ENCODE results near the gene CDC25B.

The CDC25B gene

GRCh38 chr20:3763671-3764601 is 32.2 kb upstream of the CDC25B start:
- no peaks in the 10 kb centered on the region for H3K27me3 ChIP-seq (ENCODE audit: insufficient read depth, low read length, poor library complexity, severe bottlenecking)
- H3K4me3 ChIP-seq (ENCODE audit: low read length, poor library complexity, severe bottlenecking) = no peak overlapping the region
- H3K9me3 ChIP-seq (ENCODE audit: insufficient read depth, low read depth, low read length) = no peaks in the 10 kb centered on the region
- no peaks in the 10 kb centered on the region for H3F3A ChIP-seq (ENCODE audit: low read depth)
- peak overlapping the region; percentile 87 for H3K9ac ChIP-seq (ENCODE audit: low read depth, low read length, poor library complexity, severe bottlenecking)
- peaks cover 14% of the 10 kb centered on the region; the same call in 1 of the 2 replicates for H3K79me2 ChIP-seq (ENCODE audit: insufficient read depth, low read length)
- H2AFZ ChIP-seq (ENCODE audit: low read length) = no peak overlapping the region
- peak overlapping the region; percentile 13 for H3K4me2 ChIP-seq (ENCODE audit: low read depth, low read length, poor library complexity, severe bottlenecking)
- H3K36me3 ChIP-seq (ENCODE audit: insufficient read depth, low read length) = no peaks in the 10 kb centered on the region
- TF ChIP-seq, protein P1, sequence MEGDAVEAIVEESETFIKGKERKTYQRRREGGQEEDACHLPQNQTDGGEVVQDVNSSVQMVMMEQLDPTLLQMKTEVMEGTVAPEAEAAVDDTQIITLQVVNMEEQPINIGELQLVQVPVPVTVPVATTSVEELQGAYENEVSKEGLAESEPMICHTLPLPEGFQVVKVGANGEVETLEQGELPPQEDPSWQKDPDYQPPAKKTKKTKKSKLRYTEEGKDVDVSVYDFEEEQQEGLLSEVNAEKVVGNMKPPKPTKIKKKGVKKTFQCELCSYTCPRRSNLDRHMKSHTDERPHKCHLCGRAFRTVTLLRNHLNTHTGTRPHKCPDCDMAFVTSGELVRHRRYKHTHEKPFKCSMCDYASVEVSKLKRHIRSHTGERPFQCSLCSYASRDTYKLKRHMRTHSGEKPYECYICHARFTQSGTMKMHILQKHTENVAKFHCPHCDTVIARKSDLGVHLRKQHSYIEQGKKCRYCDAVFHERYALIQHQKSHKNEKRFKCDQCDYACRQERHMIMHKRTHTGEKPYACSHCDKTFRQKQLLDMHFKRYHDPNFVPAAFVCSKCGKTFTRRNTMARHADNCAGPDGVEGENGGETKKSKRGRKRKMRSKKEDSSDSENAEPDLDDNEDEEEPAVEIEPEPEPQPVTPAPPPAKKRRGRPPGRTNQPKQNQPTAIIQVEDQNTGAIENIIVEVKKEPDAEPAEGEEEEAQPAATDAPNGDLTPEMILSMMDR (conservative IDR thresholded peaks at IDR 0.05; ENCODE audit: low read length) = no peak
- TF ChIP-seq EZH2phosphoT487 (IDR thresholded peaks at IDR 0.05; ENCODE audit: borderline replicate concordance) = no peak
- H3K4me1 ChIP-seq (ENCODE audit: insufficient read depth, low read length, poor library complexity, severe bottlenecking) = peaks cover 31% of the 10 kb centered on the region
- H4K20me1 ChIP-seq (ENCODE audit: insufficient read depth, low read length, poor library complexity, severe bottlenecking) = no peaks in the 10 kb centered on the region
- H3K9me2 ChIP-seq (replicated peaks; ENCODE audit: low read depth, low read length) = no peaks in the 10 kb centered on the region

- Histone ChIP-seq H3K27me3 (ENCODE audit: insufficient read depth, low read length, poor library complexity, severe bottlenecking) (no peaks in the 10 kb centered on the region), H3K4me1 (ENCODE audit: insufficient read depth, low read length, poor library complexity, severe bottlenecking) (peaks cover 34% of the 10 kb centered on the region), H3F3A (ENCODE audit: low read depth) (no peaks in the 10 kb centered on the region), H3K4me2 (ENCODE audit: low read depth, low read length, poor library complexity, severe bottlenecking) (peak overlapping the region; percentile 99), H3K9me2 (replicated peaks; ENCODE audit: low read depth, low read length) (no peaks in the 10 kb centered on the region), H3K9ac (ENCODE audit: low read depth, low read length, poor library complexity, severe bottlenecking) (peak overlapping the region; percentile 87), H3K9me3 (ENCODE audit: insufficient read depth, low read depth, low read length) (no peaks in the 10 kb centered on the region), H2AFZ (ENCODE audit: low read length) (no peak overlapping the region), H3K79me2 (ENCODE audit: insufficient read depth, low read length) (peaks cover 14% of the 10 kb centered on the region; the same call in 1 of the 2 replicates), H4K20me1 (ENCODE audit: insufficient read depth, low read length, poor library complexity, severe bottlenecking) (no peaks in the 10 kb centered on the region), H3K36me3 (ENCODE audit: insufficient read depth, low read length) (no peaks in the 10 kb centered on the region), H3K4me3 (ENCODE audit: low read length, poor library complexity, severe bottlenecking) (no peak overlapping the region)
- TF ChIP-seq, protein P1 (conservative IDR thresholded peaks at IDR 0.05; ENCODE audit: low read length) = no peak
- TF ChIP-seq EZH2phosphoT487 (IDR thresholded peaks at IDR 0.05; ENCODE audit: borderline replicate concordance) = no peak
These were observed 31.5 kb upstream of the CDC25B start for GRCh38 chr20:3764659-3765058.

DNA sequence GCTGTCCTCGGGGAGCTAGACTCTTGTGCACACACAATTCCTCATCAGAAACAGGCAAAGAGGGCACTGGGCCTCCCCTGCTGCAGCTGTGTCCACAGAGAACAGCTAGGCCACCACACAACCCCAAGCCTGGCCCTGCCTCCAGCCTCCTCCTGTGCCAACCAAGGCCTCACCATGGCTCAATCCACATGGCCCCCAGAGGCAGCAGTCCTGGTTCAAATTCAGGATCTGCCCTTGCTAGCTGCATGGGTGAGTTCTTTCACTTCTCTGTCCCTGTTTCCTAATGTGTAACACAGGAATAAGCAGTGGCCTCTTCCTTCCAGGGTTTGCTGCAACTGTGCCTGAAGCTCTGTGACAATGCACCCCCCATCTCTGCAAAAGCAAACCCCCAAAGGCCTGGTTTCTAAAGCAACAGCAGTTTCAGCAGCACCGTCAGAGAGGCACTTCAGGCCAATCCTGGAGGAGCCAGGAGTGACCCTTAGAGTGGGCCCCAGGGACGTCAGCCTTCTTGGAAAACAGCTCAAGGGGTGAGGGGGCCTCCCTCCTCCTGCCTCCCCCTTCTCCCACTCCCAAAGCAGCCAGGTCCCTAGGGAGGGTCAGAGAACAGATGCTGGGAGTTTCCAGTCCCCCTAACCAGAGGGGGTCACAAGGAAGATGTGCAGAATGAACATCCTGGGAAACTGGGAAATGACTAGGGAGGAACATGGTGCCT is 30.8 kb upstream of the CDC25B start:
- H3K9me3 ChIP-seq (ENCODE audit: insufficient read depth, low read depth, low read length) = no peaks in the 10 kb centered on the region
- H3F3A ChIP-seq (ENCODE audit: low read depth) = no peaks in the 10 kb centered on the region
- H3K4me1 ChIP-seq (ENCODE audit: insufficient read depth, low read length, poor library complexity, severe bottlenecking) = peaks cover 40% of the 10 kb centered on the region
- no peaks in the 10 kb centered on the region for H3K9me2 ChIP-seq (replicated peaks; ENCODE audit: low read depth, low read length)
- H3K36me3 ChIP-seq (ENCODE audit: insufficient read depth, low read length) = no peaks in the 10 kb centered on the region
- H3K27me3 ChIP-seq (ENCODE audit: insufficient read depth, low read length, poor library complexity, severe bottlenecking) = no peaks in the 10 kb centered on the region
- H2AFZ ChIP-seq (ENCODE audit: low read length) = no peak overlapping the region
- H3K9ac ChIP-seq (ENCODE audit: low read depth, low read length, poor library complexity, severe bottlenecking) = peak overlapping the region; percentile 87
- H4K20me1 ChIP-seq (ENCODE audit: insufficient read depth, low read length, poor library complexity, severe bottlenecking) = no peaks in the 10 kb centered on the region
- H3K79me2 ChIP-seq (ENCODE audit: insufficient read depth, low read length) = peaks cover 14% of the 10 kb centered on the region; the same call in 1 of the 2 replicates
- H3K4me2 ChIP-seq (ENCODE audit: low read depth, low read length, poor library complexity, severe bottlenecking) = peak overlapping the region; percentile 99
- TF ChIP-seq, protein P1 (conservative IDR thresholded peaks at IDR 0.05; ENCODE audit: low read length) = no peak
- TF ChIP-seq EZH2phosphoT487 (IDR thresholded peaks at IDR 0.05; ENCODE audit: borderline replicate concordance) = no peak
- peak overlapping the region; percentile 20 for H3K4me3 ChIP-seq (ENCODE audit: low read length, poor library complexity, severe bottlenecking)
